Activated naive CD8-positive, alpha-beta T cell treated with anti-CD3 and anti-CD28 coated beads, Interleukin-2, amount 10 ng/mL, durations not matched to agents 7 days and 5 days (primary cell): Measurements from ENCODE around the gene DDIT4. TPM values are rescaled to one million over a fixed set of nuclear protein-coding genes. Genes with fewer than 3 reads are reported as not detected.
A peak's percentile ranks its signal among the peaks of the same experiment; 100 is the strongest.
"Not testable (repeated sequence)": the region's sequence is repeated elsewhere in the genome, so short reads cannot be mapped to it uniquely, and the experiment has no call there.

Source experiments
- ATAC-seq: fragments of 150-1000 bp; cut with Tn5 transposase; one replicate; pipeline ENCODE4 v1.10.0; 2021; ENCODE audit warnings: low read depth, moderate library complexity
- POLR2A ChIA-PET: fragments of 350-600 bp; sonication (Branson Sonifier 250); formaldehyde crosslinking; loops from one replicate; lab custom pipeline; 2021; ENCODE audit warnings: antibody characterized with exemption; lab: Charles Lee
- DNase-seq: peaks from one replicate; pipeline ENCODE4 v3.0.0; 2021
- H3K27ac Mint-ChIP-seq: one replicate; pipeline ENCODE4 v1.8.0; 2022; ENCODE audit warnings: mild to moderate bottlenecking, mixed read lengths
- H3K27me3 Mint-ChIP-seq: one replicate; pipeline ENCODE4 v1.8.0; 2022; ENCODE audit warnings: mild to moderate bottlenecking, moderate library complexity, mixed read lengths
- H3K36me3 Mint-ChIP-seq: one replicate; pipeline ENCODE4 v1.8.0; 2021; ENCODE audit warnings: mild to moderate bottlenecking, mixed read lengths
- H3K4me1 Mint-ChIP-seq: one replicate; pipeline ENCODE4 v1.8.0; 2021; ENCODE audit warnings: mixed read lengths
- H3K4me3 Mint-ChIP-seq: one replicate; pipeline ENCODE4 v1.8.0; 2022; ENCODE audit warnings: mild to moderate bottlenecking, moderate library complexity, mixed read lengths
- H3K9me3 Mint-ChIP-seq: one replicate; pipeline ENCODE4 v1.8.0; 2021; ENCODE audit warnings: mixed read lengths
- total RNA-seq, 2 experiments: library from RNA; stranded (reverse); gene quantifications; one replicate each; pipeline ENCODE4 v1.2.3, GENCODE V29; 2021

The DDIT4 gene
- total RNA-seq, 2 experiments from 2014 or later, result 150 to 159 TPM

GRCh38 chr10:72240371-72240770 lies 33.4 kb upstream of the DDIT4 start:
- H3K36me3 Mint-ChIP-seq, result peaks cover 20% of the 10 kb centered on the region
- ATAC-seq, result no peak
- H3K4me3 Mint-ChIP-seq, result no peak overlapping the region
- H3K4me1 Mint-ChIP-seq, result peaks cover 41% of the 10 kb centered on the region
- H3K27ac Mint-ChIP-seq, result no peak overlapping the region
- H3K27me3 Mint-ChIP-seq, result no peaks in the 10 kb centered on the region
- POLR2A ChIA-PET, result interaction anchor here (1.1 kb wide), 1 partner anchor 33 kb away, joined by 6 read pairs; the partner anchor contains the start of gene DDIT4
- no peak for DNase-seq
- H3K9me3 Mint-ChIP-seq, result no peaks in the 10 kb centered on the region

DNA sequence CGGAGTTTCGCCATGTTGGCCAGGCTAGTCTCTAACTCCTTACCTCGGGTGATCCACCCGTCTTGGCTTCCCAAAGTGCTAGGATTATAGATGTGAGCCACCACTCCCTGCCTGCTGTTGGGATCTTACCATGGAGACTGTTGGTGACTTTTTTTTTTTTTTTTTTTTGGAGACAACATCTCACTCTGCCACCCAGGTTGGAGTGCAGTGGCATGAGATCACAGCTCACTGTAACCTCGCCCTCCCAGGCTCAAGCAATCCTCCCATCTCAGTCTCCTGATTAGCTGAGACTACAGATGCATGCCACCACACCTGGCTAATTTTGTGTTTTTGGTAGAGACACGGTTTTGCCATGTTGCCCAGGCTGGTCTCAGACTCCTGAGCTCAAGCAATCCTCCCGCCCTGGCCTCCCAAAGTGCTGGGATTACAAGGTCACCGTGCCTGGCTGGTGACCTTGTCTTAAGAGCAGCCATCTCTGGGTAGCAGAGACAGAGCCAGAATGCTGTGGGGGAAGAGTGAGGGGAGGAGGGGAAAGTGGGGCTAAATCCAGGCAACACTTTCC lies 32.0 kb upstream of the DDIT4 start:
- Mint-ChIP-seq H3K9me3 (no peaks in the 10 kb centered on the region), H3K27ac (no peak overlapping the region), H3K4me1 (peaks cover 49% of the 10 kb centered on the region), H3K4me3 (no peak overlapping the region), H3K36me3 (peaks cover 14% of the 10 kb centered on the region), H3K27me3 (no peaks in the 10 kb centered on the region)
- POLR2A ChIA-PET, result interaction anchor here (0.7 to 1.1 kb wide), 4 partner anchors 17 to 59 kb away, joined by 3 to 6 read pairs (median 4); partner anchors contain the start of genes ASCC1 and DDIT4
- ATAC-seq (no peak), DNase-seq (no peak)

GRCh38 chr10:72242675-72243074 lies 31.0 kb upstream of the DDIT4 start:
- Mint-ChIP-seq H3K27me3 (no peaks in the 10 kb centered on the region), H3K4me1 (peaks cover 53% of the 10 kb centered on the region), H3K27ac (peak overlapping the region; percentile 85), H3K9me3 (no peaks in the 10 kb centered on the region), H3K36me3 (peaks cover 10% of the 10 kb centered on the region), H3K4me3 (peak overlapping the region; percentile 4)
- ATAC-seq, result peak; percentile 47
- POLR2A ChIA-PET, result interaction anchor here (13.6 kb wide), 1 partner anchor 33 kb away, joined by 256 read pairs; the partner anchor contains the start of gene DDIT4
- DNase-seq, result no peak

GRCh38 chr10:72243822-72244437 lies 29.8 kb upstream of the DDIT4 start:
- POLR2A ChIA-PET, result interaction anchor here (1.0 to 13.6 kb wide), 2 partner anchors 31 to 83 kb away, joined by 3 to 256 read pairs; partner anchors contain the start of gene DDIT4
- Mint-ChIP-seq H3K36me3 (peaks cover 4% of the 10 kb centered on the region), H3K4me3 (peak overlapping the region; percentile 40), H3K27ac (peak overlapping the region; percentile 83), H3K9me3 (no peaks in the 10 kb centered on the region), H3K27me3 (no peaks in the 10 kb centered on the region), H3K4me1 (peaks cover 64% of the 10 kb centered on the region)
- DNase-seq (no peak), ATAC-seq (no peak)

GRCh38 chr10:72244573-72245038 lies 29.1 kb upstream of the DDIT4 start:
- POLR2A ChIA-PET, result interaction anchor here (0.9 to 13.6 kb wide), 3 partner anchors 11 to 83 kb away, joined by 3 to 256 read pairs (median 3); partner anchors contain the start of gene DDIT4
- H3K4me1 Mint-ChIP-seq, result peaks cover 64% of the 10 kb centered on the region
- H3K9me3 Mint-ChIP-seq, result no peaks in the 10 kb centered on the region
- peak overlapping the region; percentile 83 for H3K27ac Mint-ChIP-seq
- no peak for ATAC-seq
- H3K4me3 Mint-ChIP-seq, result peak overlapping the region; percentile 40
- DNase-seq, result no peak
- peaks cover 3% of the 10 kb centered on the region for H3K36me3 Mint-ChIP-seq
- H3K27me3 Mint-ChIP-seq, result no peaks in the 10 kb centered on the region

DNA sequence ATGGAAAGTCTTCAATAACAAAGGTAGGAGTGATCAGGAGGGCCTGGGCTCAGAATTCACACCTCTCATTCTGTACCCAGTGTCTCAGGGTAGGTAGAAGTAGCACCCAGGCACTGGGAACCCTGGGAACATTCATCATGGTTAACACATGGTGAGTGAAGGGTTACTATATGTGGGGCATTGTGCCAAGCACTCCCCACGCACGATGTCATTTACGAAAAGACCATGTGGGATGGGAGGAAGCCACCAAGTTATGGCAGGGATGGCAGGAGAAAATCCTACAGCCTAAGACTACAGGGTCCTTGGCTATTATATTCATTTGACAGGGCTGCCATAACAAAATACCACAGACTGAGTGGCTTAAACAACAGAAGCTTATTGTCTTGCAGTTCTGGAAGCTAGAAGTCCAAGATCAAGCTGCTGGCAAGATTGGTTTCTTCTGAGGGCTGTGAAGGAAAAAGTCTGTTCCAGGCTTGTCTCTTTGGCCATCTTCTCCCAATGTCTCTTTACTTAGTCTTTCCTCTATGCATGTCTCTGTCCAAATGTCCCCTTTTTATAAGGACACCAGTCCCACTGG lies 27.7 kb upstream of the DDIT4 start:
- ATAC-seq, result no peak
- Mint-ChIP-seq H3K4me1 (peaks cover 69% of the 10 kb centered on the region), H3K36me3 (no peaks in the 10 kb centered on the region), H3K27me3 (no peaks in the 10 kb centered on the region), H3K4me3 (peak overlapping the region; percentile 50), H3K9me3 (no peaks in the 10 kb centered on the region), H3K27ac (peak overlapping the region; percentile 67)
- no peak for DNase-seq
- POLR2A ChIA-PET, result interaction anchor here (1.4 to 13.6 kb wide), 7 partner anchors 9 to 159 kb away, joined by 5 to 256 read pairs (median 22); partner anchors contain the start of gene DDIT4

- H3K4me1 Mint-ChIP-seq, result peaks cover 71% of the 10 kb centered on the region
- DNase-seq (peak; percentile 77), ATAC-seq (peak; percentile 87)
- H3K27ac Mint-ChIP-seq, result peak overlapping the region; percentile 93
- no peaks in the 10 kb centered on the region for H3K27me3 Mint-ChIP-seq
- peak overlapping the region; percentile 86 for H3K4me3 Mint-ChIP-seq
- POLR2A ChIA-PET, result interaction anchor here (0.5 to 13.6 kb wide), 31 partner anchors 9 to 163 kb away, joined by 3 to 256 read pairs (median 6); partner anchors contain the start of genes ANAPC16, ASCC1, DDIT4 and SPOCK2
- H3K36me3 Mint-ChIP-seq, result no peaks in the 10 kb centered on the region
- no peaks in the 10 kb centered on the region for H3K9me3 Mint-ChIP-seq
Measured at GRCh38 chr10:72248468-72249151, 25.1 kb upstream of the DDIT4 start.

GRCh38 chr10:72249176-72249862 lies 24.4 kb upstream of the DDIT4 start:
- not testable (repeated sequence) for H3K9me3 Mint-ChIP-seq, H3K27me3 Mint-ChIP-seq, ATAC-seq, H3K36me3 Mint-ChIP-seq, DNase-seq
- peaks cover 65% of the 10 kb centered on the region for H3K4me1 Mint-ChIP-seq
- peak overlapping the region; percentile 86 for H3K4me3 Mint-ChIP-seq
- H3K27ac Mint-ChIP-seq, result peak overlapping the region; percentile 93
- POLR2A ChIA-PET, result interaction anchor here (1.0 to 13.6 kb wide), 4 partner anchors 11 to 85 kb away, joined by 3 to 256 read pairs (median 53); partner anchors contain the start of gene DDIT4

- Mint-ChIP-seq H3K27me3 (no peaks in the 10 kb centered on the region), H3K4me3 (peak overlapping the region; percentile 28), H3K9me3 (no peaks in the 10 kb centered on the region), H3K36me3 (no peaks in the 10 kb centered on the region), H3K4me1 (peaks cover 69% of the 10 kb centered on the region), H3K27ac (peak overlapping the region; percentile 86)
- no peak for DNase-seq
- POLR2A ChIA-PET, result interaction anchor here (0.5 to 13.6 kb wide), 3 partner anchors 10 to 25 kb away, joined by 4 to 256 read pairs (median 102); partner anchors contain the start of gene DDIT4
- ATAC-seq, result no peak
Measured at GRCh38 chr10:72250666-72251065, 23.1 kb upstream of the DDIT4 start.

DNA sequence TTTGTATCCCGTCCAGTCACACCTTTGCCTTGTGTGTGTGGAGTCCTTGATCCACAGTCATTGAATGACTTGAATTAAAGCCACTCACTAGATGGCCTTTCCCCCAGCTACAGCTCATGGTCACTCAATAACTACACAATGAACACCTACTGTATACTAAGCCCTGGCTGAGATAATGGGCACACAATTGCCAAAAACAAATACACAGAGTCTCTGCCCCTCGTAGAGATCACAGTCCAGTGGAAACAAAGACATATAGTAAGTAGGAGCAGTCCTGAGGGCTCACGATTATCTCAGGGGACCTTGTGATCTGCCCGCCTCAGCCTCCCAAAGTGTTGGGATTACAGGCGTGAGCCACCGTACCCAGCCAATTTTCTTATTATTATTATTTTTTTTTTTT lies 22.1 kb upstream of the DDIT4 start:
- Mint-ChIP-seq H3K4me3 (no peak overlapping the region), H3K36me3 (no peaks in the 10 kb centered on the region), H3K4me1 (peaks cover 67% of the 10 kb centered on the region), H3K27ac (peak overlapping the region; percentile 63), H3K9me3 (no peaks in the 10 kb centered on the region), H3K27me3 (no peaks in the 10 kb centered on the region)
- DNase-seq (no peak), ATAC-seq (no peak)
- POLR2A ChIA-PET, result interaction anchor here (6.5 to 13.6 kb wide), 2 partner anchors 9 to 24 kb away, joined by 102 to 256 read pairs; partner anchors contain the start of gene DDIT4

GRCh38 chr10:72252972-72253371 lies 20.8 kb upstream of the DDIT4 start:
- Mint-ChIP-seq H3K27me3 (no peaks in the 10 kb centered on the region), H3K9me3 (no peaks in the 10 kb centered on the region), H3K36me3 (no peaks in the 10 kb centered on the region), H3K4me1 (peaks cover 64% of the 10 kb centered on the region), H3K27ac (peak overlapping the region; percentile 78), H3K4me3 (no peak overlapping the region)
- POLR2A ChIA-PET, result interaction anchor here (1.2 to 13.6 kb wide), 4 partner anchors 7 to 82 kb away, joined by 5 to 256 read pairs (median 59); partner anchors contain the start of gene DDIT4
- ATAC-seq, result no peak
- no peak for DNase-seq

GRCh38 chr10:72253578-72253977 lies 20.1 kb upstream of the DDIT4 start:
- Mint-ChIP-seq H3K27ac (peak overlapping the region; percentile 78), H3K4me1 (peaks cover 61% of the 10 kb centered on the region), H3K4me3 (no peak overlapping the region), H3K27me3 (no peaks in the 10 kb centered on the region), H3K9me3 (no peaks in the 10 kb centered on the region), H3K36me3 (no peaks in the 10 kb centered on the region)
- POLR2A ChIA-PET, result interaction anchor here (1.3 to 13.6 kb wide), 6 partner anchors 22 to 81 kb away, joined by 5 to 256 read pairs (median 10); partner anchors contain the start of genes ANAPC16 and DDIT4
- DNase-seq, result no peak
- ATAC-seq, result no peak
